GM12892 (cell line): Measurements from ENCODE around the gene CCDC200.
"Not testable (repeated sequence)": the region's sequence is repeated elsewhere in the genome, so short reads cannot be mapped to it uniquely, and the experiment has no call there.

ENCODE experiments used
- POLR2A ChIP-seq: IDR thresholded peaks from 2 replicates; pipeline ENCODE4 v1.6.1; 2011; ENCODE audit warnings: low read depth, low read length, control low read depth
- POLR2AphosphoS5 ChIP-seq: IDR thresholded peaks from 2 replicates; pipeline ENCODE4 v1.6.1; 2011; ENCODE audit warnings: low read depth, low read length, control low read depth

DNA sequence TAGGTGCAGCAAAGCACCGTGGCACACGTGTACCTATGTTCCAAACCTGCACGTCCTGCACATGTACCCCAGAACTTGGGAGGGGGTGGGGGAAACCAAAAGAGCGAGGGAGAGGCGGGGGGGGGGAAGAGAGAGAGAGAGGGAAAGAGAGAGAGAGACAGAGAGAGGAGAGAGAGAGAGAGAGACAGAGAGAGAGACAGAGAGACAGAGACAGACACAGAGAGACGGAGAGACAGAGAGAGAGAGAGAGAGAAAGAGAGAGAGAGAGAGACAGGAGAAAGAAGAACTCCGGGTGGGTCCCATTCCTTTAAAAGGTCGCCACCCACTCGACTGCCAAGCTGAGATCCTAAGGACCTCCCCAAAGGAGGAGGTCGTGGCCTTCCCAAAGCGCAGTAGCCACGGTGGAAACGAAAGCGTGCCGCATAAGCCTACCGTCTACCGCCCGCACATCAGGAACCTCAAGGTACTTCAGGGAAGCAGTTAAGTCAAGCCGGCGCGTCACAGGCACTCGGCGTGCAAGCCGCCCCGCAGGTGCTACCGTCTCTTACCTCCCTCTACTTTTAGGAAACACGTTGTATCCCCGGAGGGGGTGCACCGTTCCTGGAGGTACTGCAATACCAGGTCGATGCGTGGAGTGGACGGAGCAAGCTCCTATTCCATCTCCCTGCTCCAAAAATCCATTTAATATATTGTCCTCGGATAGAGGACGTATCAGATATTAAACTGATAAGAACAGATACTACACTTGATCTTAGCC, 12.4 kb upstream of the CCDC200 start:
- TF ChIP-seq POLR2AphosphoS5, POLR2A: not testable (repeated sequence)
